Smooth muscle cell of the umbilical artery (primary cell): Measurements from ENCODE around the gene IFNA21. TPM values are rescaled to one million over a fixed set of nuclear protein-coding genes. Genes with fewer than 3 reads are reported as not detected.

ENCODE experiments used
- total RNA-seq: library from RNA; depleted of rRNA; stranded (reverse); fragments of >200 nt; gene quantifications from 2 replicates; pipeline ENCODE4 v1.2.3, GENCODE V29; 2014

Gene IFNA21
- total RNA-seq = not detected in 2 replicates

GRCh38 chr9:21166560-21166959 is at the start of gene IFNA21:
Gene IFNA21, minus strand, starts transcription at chr9:21166660. Its CDS starts 48 bp downstream, at chr9:21166612.

GRCh38 chr9:21207043-21207442 is 40.6 kb upstream of the IFNA21 start, which contains the start of gene IFNA10:
Gene IFNA10, minus strand, starts transcription at chr9:21207143. Its CDS starts 46 bp downstream, at chr9:21207097.

GRCh38 chr9:21202105-21202504 is 35.6 kb upstream of the IFNA21 start, which contains the start of gene IFNA7:
Gene IFNA7, minus strand, starts transcription at chr9:21202205. Its CDS starts 40 bp downstream, at chr9:21202165.

GRCh38 chr9:21187487-21187886 is 21.0 kb upstream of the IFNA21 start, which contains the start of gene IFNA4:
Gene IFNA4, minus strand, starts transcription at chr9:21187587. Its CDS starts 56 bp downstream, at chr9:21187531.

GRCh38 chr9:21141427-21141882 is 25.0 kb downstream of the IFNA21 start, which contains the start of gene IFNW1:
Gene IFNW1, minus strand, starts transcription at chr9:21141832. Its CDS starts 262 bp downstream, at chr9:21141570.

Other genes with a start within 250 kb of the IFNA21 start
- gene HACD4, start 135.0 kb downstream of the IFNA21 start, total RNA-seq = 2.1 and 4.2 TPM in 2 replicates
- 0.30 TPM in 1 of 2 replicates, not detected in the other for gene IFNB1, start 88.7 kb downstream of the IFNA21 start, total RNA-seq
- not detected in 2 replicates for gene IFNW1, start 24.8 kb downstream of the IFNA21 start, total RNA-seq
- gene IFNA4, start 20.9 kb upstream of the IFNA21 start, total RNA-seq = not detected in 2 replicates
- gene IFNA7, start 35.5 kb upstream of the IFNA21 start, total RNA-seq = not detected in 2 replicates
- not detected in 2 replicates for gene IFNA10, start 40.5 kb upstream of the IFNA21 start, total RNA-seq
- gene IFNA16, start 50.7 kb upstream of the IFNA21 start, total RNA-seq = not detected in 2 replicates
- gene IFNA17, start 61.6 kb upstream of the IFNA21 start, total RNA-seq = not detected in 2 replicates
- gene IFNA14, start 73.3 kb upstream of the IFNA21 start, total RNA-seq = not detected in 2 replicates
- not detected in 2 replicates for gene IFNA5, start 138.7 kb upstream of the IFNA21 start, total RNA-seq
- 38.0 and 50.1 TPM in 2 replicates for gene KLHL9, start 168.7 kb upstream of the IFNA21 start, total RNA-seq
- gene IFNA6, start 184.2 kb upstream of the IFNA21 start, total RNA-seq = not detected in 2 replicates
- gene IFNA13, start 201.4 kb upstream of the IFNA21 start, total RNA-seq = not detected in 2 replicates
- gene IFNA2, start 218.7 kb upstream of the IFNA21 start, total RNA-seq = not detected in 2 replicates
- not detected in 2 replicates for gene IFNA8, start 242.5 kb upstream of the IFNA21 start, total RNA-seq